ENCODE measurements around the gene ARL16.
"Not testable (repeated sequence)": the region's sequence is repeated elsewhere in the genome, so short reads cannot be mapped to it uniquely, and the experiment has no call there.

The ARL16 gene

DNA sequence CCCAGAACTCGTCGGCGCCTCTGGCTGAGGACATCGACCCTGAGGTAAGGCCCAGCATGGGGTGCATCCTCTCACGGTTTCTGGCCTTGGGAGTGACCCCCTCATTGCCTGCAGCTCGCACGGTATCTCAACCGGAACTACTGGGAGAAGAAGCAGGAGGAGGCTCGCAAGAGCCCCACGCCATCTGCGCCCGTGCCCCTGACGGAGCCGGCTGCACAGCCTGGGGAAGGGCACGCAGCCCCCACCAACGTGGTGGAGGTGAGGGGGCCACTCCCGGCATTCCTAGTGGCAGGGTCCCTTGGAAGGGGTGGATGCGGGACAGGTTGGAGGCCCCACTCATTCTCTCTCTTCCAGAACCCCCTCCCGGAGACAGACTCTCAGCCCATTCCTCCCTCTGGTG is 11.2 kb upstream of the ARL16 start:
- DNase-seq: no peak

DNA sequence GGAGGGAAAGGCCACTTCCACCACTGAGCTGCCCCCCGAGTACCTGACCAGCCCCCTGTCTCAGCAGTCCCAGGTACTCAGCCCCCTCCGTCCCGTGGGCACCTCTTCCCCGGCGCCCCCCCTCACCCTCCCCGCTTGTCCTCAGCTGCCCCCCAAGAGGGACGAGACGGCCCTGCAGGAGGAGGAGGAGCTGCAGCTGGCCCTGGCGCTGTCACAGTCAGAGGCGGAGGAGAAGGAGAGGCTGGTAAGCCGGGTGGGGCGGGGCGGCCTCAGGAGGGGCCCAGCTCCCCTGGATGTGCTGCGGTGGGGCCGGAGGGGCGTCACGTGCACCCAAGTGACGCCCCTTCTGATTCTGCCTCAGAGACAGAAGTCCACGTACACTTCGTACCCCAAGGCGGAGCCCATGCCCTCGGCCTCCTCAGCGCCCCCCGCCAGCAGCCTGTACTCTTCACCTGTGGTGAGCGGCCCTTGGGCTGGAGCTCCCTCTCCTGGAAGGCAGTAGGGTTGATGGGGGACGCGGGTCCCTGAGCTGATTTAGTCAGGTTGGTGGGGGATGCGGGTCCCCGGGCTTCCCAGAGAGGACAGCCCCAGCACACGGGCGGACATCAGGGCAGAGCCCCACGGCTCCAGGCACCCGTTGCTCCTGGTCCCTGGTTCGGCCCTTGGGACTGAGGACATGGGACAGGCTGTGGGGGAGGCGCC is 10.1 kb upstream of the ARL16 start:
- no peak for DNase-seq

DNA sequence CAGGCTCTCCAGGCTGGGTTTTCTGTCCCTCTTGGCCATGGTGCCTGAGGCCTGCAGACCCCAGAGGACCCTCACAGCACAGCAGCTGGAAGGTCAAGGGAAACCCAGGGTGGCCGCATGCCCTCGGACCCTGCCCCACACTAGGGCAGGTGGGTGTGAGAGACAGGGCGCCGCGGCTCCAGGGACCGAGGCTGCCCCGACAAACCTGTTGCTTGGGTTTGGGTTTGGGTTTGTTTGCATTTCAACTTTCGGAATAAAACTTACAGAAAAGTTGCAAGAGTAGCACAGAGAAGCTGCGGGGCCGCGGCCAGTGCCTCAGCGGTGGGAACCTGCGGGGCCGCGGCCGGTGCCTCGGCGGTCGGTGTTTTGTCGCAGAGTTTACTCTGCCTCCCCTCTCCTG is 8.0 kb upstream of the ARL16 start:
- no peak for DNase-seq

DNA sequence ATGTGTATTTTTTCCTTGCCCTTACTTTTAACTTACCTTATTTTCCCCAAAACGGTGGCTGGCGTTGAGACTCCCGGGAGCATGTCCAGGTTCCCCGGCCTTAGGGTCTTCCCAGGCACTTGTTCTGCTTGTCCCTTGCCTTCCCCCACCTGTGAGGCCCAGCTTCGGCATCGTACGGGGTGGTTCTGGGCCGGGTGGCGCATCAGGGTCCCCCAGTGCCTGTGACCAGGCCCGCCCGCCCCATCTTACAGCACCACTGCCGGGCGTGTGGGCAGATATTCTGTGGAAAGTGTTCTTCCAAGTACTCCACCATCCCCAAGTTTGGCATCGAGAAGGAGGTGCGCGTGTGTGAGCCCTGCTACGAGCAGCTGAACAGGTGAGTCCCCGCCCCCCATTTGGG is 7.6 kb upstream of the ARL16 start:
- DNase-seq: no peak

DNA sequence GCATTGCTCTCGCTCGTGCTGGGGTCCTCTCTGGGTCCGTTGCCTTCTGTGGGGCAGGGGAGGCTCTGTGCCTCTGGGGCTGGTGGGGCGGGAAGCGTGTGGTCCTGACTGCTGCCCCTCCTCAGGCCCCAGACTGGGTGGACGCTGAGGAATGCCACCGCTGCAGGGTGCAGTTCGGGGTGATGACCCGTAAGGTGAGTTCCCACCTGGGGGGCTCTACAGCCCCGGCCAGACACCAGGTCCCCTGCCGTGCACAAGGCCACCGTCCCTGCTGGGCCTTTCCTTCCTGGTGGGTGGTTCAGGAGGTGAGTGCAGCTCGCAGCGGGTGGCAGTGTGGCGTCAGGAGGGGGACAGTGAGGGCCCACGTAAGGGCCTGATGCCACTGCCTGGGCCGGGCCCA is 7.0 kb upstream of the ARL16 start:
- no peak for DNase-seq

DNA sequence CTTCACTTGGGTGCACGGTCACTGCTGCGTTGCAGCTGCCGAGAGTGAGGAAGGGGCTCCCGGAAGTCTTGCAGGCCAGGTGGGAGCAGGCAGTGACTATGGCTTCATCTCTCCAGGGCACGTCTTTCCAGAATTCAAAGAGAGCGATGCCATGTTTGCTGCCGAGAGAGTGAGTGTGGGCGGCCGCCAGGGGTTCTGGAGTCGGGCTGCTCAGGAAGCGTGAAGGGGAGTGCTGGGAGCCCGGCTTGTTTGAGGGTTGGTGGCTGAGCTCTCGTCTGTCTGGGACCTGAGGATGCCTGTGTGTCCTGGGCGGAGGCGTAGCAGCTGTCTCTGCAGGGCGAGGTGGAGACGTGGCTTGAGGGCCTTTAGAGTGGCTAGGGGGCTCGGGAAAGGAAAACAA is 6.5 kb upstream of the ARL16 start:
- no peak for DNase-seq

DNA sequence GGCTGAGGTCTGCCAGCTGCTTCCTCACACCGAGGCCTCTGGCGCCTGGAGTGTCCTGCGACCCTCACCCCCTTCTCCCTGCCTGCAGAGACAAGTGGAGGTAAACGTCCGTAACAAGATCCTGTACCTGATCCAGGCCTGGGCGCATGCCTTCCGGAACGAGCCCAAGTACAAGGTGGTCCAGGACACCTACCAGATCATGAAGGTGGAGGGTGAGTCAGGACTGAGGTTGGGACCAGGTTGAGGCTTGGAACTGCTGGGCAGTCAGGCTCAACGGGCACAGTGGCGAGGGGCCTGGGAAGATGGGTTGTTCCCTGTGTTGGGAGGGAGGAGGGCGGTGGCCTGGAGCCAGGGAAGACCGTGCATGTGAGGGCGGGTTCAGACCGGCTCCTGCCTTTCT is 5.0 kb upstream of the ARL16 start:
- no peak for DNase-seq

DNA sequence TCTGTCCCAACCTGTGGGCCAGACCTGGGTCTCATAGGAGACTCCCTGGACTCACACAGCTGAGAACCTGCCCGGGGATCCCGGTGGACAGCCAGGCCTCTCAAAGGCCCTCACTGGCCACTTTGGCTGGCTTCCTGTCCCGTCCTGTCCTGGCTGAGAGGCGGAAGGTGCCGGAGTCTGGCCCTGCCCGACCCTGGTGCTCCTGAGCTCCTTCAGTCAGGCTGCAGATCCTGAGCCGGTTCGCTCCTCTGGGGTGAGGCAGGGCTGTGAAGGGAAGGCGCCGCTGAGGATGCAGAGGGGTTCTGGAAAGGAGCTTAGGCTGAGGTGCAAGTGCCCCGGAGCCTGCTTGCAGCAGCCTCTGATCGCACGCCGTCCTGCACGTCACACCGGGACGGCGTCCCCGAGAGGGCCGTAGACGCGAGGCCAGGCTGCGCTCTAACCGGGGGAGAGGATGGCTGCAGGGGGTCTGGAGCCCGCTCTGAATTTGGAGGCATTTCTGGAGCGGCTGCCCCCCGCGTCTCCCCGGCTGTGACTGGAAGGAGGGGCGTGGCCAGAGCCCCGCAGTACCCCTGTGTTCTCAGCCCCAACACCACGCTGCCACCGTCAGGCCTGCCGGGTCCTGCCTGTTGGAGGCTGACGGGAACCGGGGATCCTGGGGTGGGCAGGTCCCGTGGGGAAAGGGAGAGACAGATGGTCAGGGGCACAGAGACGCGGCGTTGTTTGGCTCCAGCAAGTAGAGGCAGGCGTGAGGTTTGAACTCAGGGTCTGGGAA is 4.4 kb upstream of the ARL16 start:
- no peak for DNase-seq

DNA sequence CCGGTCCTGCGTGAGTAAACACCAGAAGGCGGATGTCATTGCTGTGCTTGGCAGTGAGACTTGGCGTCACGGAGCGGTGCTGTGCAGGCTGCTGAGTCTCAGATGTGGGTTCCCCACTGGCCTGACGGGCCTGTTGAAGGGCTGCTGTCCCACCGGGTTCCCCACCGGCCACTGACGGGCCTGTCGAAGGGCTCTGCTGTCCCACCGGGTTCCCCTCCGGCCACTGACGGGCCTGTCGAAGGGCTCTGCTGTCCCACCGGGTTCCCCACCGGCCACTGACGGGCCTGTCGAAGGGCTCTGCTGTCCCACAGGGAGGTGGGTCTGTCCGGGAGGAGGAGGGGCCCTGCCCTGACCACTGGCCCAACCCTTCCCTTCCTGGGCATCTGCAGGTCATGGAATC is 3.0 kb upstream of the ARL16 start:
- no peak for DNase-seq

DNA sequence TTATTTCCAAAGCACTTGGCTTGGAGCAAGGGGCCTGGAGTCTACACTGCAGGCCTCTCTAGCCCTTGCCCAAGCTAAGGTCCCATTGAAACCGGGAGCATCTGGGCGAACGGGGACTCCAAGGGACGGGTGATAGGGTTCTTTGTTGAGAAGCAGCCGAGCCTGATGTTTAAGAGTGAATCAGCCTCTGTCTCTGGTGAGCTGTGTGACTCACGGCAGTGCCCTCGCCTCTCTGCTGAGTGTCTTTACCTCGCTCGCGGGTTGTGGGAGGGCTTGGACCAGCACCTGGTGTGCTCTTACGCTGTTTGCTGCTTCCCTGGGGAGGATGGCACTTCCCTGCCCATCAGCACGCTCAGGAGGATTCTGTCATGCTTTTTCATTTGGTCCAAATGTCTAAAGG is 1.5 kb upstream of the ARL16 start:
- no peak for DNase-seq

DNA sequence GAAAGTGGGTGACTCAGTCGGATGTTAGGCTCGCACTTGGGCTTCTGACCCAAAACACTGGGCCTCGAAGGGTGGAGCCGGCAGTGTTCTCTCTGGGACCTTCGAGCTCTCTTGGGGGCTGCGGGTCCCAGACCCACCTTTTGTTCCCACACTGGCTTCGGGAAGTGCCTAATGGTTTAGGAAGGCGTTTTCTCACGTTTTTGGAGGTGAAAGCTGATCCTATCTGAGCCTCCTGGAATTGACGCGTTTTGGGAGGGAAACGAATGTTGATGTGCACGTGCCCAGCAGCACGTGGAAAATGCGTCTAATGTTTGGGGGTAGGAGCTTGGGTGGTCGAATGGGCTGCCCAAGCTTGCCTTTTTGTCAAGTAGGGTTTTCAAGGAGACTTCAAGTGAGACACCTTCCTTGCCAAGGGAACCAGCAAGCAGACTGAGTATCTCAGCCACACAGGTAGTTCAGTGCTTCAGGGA is 880 bp upstream of the ARL16 start:
- DNase-seq: no peak

DNA sequence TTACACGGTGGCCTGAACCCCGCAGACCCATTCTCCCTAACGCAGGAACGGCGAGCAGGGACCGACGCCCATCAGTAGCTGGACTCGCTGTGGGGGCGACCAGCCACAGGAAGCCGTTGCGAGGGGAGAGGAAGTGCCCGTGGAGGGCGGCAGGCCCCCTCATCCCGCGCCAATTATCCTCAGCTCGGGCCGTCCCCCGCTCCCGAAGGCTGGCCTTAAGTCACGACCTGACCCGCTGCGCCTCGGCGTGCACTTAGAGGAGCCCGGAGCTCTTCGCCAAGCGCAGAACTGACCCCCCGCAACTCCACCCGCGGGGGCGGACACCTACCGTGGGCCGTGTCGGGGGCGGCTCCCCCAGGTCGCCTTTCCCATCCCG is 401 bp downstream of the ARL16 start:
- no peak for DNase-seq

DNA sequence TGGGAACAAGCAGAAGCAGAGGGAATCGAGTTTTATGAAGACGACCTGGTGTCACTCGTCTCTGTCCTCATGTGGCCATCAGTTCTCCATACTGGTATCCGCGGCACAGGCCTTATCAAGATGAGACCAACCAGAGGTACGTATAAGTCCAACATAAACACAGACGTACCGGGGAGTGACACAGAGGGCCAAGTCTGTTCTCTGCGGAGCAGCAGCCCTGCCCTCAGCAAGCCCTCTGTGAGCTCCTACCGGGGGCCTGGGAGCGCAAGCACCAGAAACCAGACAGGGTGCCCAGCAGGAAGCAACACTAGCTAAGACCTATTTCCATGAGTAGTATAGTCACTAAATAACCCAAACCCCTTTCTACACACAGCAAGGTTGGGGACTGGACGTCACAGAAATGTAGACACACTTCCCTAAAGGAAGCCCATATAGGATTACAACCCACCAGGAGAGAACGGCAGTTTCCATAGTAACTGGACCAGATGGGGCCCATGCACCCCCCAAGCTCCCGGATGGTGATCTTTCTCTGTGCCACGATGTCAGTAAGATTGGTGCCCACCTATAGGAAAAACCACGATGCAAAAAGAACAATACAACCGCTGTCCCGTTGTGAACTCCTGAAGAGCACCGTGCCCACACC is 911 bp downstream of the ARL16 start:
- no peak for DNase-seq

DNA sequence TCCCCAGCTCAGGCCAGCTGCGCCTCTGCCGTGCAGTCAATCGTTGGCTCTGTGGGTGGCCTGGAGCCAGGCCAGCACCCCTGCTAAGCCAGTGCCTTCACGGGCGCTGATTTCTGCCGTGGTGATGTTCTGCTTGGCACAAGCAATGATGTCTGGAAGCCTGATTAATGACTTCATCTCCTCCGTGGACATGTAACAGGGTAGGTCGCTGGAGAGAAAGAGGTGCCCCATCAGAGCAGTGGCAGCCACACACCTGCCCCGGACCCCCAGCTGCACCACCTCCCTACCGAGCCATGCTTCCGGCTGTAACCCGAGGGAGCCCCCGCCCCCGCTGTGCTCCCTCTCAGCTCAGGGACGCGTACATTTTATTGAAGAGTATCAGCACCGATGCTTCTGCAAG is 1.9 kb downstream of the ARL16 start:
- peak; percentile 5 for DNase-seq

DNA sequence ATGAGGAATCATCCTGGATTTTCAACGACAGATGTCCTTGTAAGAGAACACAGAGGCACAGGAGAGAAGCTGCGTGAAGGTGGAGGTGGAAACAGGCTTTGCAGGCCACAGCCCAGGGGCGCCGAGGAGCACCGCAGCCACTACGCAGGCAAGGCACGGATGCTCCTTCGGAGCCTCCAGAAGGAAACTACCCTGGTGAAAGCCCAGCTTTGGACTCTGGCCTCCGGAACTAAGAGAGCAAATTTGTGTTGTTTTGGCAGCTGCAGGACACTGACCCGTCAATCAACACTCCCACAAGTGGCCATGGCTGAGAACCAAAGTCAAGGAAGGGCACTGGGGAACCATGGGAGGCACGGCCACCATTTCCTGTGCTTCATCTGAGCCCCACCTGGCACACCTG is 3.4 kb downstream of the ARL16 start:
- no peak for DNase-seq

DNA sequence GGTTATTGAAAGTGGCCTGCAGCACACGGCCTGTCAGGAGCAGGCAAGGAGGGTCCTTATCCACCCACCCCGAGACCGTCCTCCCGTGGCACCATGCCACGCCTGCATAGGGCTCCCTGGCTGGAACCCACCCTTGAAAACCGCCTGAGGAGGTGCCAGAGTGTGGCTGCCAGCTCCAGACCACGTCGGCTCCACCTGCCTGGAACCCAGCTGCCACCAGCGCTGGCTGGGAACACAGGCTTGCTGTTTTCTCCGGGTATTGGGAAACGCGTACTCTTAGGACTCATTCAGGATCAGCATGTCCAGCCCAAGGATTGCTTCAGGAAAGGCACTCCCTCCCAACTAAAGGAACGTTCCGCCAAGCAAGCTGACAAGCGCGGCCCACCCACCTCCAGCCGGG is 6.7 kb downstream of the ARL16 start:
- no peak for DNase-seq

DNA sequence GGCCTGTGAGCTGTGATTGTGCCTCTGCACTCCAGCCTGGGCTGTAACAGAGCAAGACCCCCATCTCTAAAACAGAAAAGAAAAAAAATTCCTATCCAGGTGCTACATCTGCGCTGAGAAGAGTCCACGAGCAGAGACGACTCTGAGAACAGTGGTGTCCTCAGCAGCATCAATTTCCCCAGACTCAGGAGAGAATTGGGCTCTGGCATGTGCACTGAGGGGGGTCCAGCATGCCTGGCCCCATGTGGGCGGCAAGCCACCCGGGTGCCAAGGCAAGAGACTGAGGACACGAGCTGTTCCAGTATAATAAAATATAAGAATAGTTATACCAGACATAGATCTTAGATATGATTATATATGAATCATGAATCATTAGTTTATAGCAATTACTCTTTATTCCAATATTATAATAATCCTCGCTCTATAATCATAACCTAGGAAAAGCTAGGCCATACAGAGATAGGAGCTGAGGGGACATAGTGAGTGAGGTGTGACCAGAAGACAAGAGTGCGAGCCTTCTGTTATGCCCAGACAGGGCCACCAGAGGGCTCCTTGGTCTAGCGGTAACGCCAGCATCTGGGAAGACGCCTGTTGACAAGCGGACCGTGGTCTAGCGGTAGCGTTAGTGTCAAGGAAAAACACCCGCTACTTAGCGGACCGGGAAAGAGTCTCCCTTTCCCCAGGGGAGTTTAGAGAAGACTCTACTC is 7.9 kb downstream of the ARL16 start:
- DNase-seq: not testable (repeated sequence)

DNA sequence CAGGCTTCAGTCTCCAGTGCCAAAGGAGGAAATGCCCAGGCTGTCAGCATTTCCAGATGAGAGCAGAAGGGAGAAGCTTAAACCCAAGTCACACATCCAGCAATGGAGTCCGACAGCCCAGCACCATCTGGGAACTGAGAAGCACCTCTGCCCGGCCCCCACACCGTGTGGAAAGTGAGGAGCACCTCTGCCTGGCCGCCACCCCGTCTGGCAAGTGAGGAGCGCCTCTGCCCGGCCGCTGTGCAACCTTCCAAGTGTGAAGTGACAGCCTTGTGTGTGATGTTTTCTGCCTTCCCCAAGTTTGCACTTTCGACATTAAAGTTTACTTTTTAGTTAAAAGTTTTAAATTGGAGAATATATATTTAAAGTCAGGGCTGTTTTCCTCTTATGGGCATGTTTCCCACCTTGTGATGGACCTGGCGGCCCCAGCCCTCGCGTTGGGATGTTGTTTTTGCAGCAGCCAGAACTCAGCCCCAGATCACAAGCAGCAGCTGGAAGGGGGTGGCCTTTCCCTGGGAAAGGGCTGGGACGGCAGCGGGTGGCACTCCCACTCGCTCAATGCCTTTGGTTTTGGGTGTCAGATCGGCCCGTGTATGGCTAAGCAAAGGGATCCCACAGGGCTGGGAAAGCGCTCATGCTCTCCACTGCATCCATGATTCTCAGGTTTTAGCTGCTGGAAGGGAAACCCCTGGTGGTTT is 9.9 kb downstream of the ARL16 start:
- no peak for DNase-seq

DNA sequence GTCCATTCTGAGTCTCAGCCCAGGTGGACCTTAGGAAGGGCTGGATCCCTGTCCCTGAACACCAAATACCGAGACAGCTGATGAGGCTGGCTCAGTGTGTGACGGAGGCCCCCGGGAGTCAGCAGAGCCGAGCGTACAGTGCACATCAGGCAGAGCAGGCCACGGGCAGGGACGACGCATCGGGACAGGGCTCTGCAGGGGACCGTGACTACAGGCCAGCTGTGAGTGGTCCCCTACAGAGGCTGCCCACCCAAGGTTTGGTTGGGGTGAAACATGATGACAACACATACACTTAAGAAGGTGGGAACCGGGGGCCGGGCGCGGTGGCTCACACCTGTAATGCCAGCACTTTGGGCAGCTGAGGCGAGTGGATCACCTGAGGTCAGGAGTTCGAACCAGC is 10.6 kb downstream of the ARL16 start:
- DNase-seq: no peak

DNA sequence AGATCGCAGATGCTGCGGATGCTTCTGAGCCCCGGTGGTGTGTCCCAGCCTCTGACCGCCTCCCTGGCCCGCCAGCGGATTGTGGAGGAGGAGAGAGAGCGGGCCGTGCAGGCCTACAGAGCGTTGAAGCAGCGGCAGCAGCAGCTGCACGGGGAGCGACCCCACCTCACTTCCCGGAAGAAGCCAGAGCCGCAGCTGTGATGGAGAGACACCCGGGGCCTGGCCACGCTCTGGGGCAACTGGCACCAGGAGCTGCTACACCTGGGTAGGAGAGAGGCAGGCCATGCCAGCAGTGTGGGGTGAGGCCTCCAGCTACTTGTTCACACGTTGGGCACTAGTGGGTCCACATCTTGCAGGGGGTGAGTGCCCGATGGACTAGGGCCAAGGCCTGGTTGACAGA is 11.1 kb downstream of the ARL16 start:
- DNase-seq: no peak

DNA sequence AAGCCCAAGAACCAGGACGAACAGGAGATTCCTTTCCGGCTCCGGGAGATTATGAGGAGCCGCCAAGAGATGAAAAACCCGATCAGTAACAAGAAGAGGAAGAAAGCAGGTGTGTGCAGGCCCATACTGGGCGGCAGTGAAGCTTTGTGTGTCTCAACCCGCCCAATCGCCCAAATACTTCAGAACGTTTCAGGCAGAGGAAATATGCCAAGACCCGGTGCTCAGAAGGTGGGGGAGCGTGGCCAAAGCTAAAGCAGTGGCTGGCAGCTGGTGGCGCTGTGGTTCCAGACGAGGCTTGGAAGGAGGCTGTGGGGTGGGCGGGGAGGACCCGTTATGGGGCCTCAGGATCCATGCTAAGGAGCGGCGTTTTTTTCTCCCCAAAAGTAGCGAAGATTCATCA is 15.8 kb downstream of the ARL16 start:
- DNase-seq: no peak

DNA sequence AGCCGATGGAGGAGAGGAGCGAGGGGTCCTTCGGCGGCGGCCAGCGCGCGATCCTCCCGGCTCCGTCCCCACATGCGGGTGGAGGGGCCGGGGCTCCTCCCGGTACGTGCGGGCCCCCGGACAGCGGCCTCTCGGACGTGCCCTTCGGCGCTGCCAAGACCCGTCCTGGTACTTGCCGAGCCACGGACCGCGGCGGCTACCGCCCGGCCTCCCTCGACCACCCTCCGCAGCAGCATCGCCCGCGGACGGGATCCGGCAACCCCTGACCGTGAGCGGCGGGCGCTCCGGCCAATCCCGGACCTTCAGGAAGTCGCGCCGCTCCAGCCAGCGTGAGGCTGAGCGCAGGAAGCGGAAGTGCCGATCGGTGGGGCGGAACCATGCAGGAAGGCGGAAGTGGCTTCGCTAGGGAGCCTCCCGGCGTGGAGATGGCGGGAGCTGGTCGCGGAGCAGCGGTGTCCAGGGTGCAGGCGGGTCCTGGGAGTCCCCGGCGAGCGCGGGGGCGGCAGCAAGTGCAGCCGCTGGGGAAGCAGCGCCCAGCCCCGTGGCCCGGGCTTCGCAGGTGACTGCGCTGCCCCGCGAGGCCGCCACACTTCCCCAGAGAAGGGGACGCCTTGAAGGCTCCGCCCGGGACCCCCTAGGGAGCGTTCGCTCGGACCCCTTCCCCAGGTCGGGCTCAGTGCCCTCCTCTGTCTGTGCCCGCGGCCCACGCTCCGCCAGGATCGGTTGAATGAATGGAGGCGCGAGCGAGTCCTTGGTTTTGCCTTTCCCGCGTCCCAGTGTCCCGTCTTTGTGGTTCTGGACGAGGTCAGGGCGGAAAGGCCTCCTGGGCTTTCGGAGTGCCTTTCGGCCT is 17.0 kb downstream of the ARL16 start, which contains the start of the genes CCDC137 and OXLD1:
Gene CCDC137 (plus strand): TSS at position 396 of the 850 bp plus-strand sequence. CDS start 30 bp downstream, at position 426.
Gene OXLD1 (minus strand): TSS at position 264 of the 850 bp plus-strand sequence. CDS start 28 bp downstream, at position 236.
- peak; percentile 65 for DNase-seq
